Endometrial microvascular endothelial cells (primary cell): ENCODE results near the gene SH3D21. TPM values are rescaled to one million over a fixed set of nuclear protein-coding genes. Genes with fewer than 3 reads are reported as not detected.

Experiments used
- in situ Hi-C: cut with HindIII; loops from 2 replicates; pipeline ENCODE4 v1.10.0; 2017; ENCODE audit warnings: low sequenced_read_pairs, low pct_unique_long_range_greater_than_20kb; ENCODE audit errors: inconsistent ontology term
- total RNA-seq: library from RNA; depleted of rRNA; stranded (reverse); fragments of >200 nt; gene quantifications from one replicate; pipeline ENCODE4 v1.2.3, GENCODE V29; 2015; ENCODE audit errors: inconsistent ontology term

The SH3D21 gene
- total RNA-seq, 1 donor from 2014 or later: 0.84 TPM

- in situ Hi-C loops: no loop called here
Observed at GRCh38 chr1:36350659-36351226, 44.6 kb downstream of the SH3D21 start.

GRCh38 chr1:36351227-36351977, 45.2 kb downstream of the SH3D21 start:
- in situ Hi-C loops: no loop called here

GRCh38 chr1:36352125-36352909, 46.1 kb downstream of the SH3D21 start:
- in situ Hi-C loops: no loop called here

GRCh38 chr1:36352910-36353878, 47.0 kb downstream of the SH3D21 start:
- in situ Hi-C loops: no loop called here

GRCh38 chr1:36354486-36354885, 48.3 kb downstream of the SH3D21 start:
- in situ Hi-C loops: no loop called here

GRCh38 chr1:36355811-36356210, 49.6 kb downstream of the SH3D21 start:
- in situ Hi-C loops: no loop called here

GRCh38 chr1:36358514-36359084, 52.4 kb downstream of the SH3D21 start:
- in situ Hi-C loops: no loop called here

GRCh38 chr1:36359383-36359782, 53.2 kb downstream of the SH3D21 start:
- in situ Hi-C loops: no loop called here

- in situ Hi-C loops: no loop called here
Observed at GRCh38 chr1:36359911-36360550, 53.9 kb downstream of the SH3D21 start.

GRCh38 chr1:36365381-36365780, 59.2 kb downstream of the SH3D21 start:
- in situ Hi-C loops: no loop called here

- in situ Hi-C loops: no loop called here
Observed at GRCh38 chr1:36366091-36366661, 60.0 kb downstream of the SH3D21 start.

GRCh38 chr1:36367066-36367465, 60.9 kb downstream of the SH3D21 start:
- in situ Hi-C loops: no loop called here

GRCh38 chr1:36367798-36368197, 61.6 kb downstream of the SH3D21 start:
- in situ Hi-C loops: no loop called here

- in situ Hi-C loops: no loop called here
Observed at GRCh38 chr1:36369061-36369861, 63.1 kb downstream of the SH3D21 start.
